HL-60 (cell line): ENCODE results near the gene TGFBR3.
A peak's percentile ranks its signal among the peaks of the same experiment; 100 is the strongest.

Experiments
- DNase-seq, 2 experiments: peaks; one replicate each; pipeline ENCODE4 v3.0.0-alpha.2; 2010 to 2020; ENCODE audit warnings: low read depth in 1 of 2, low spot score in 1 of 2
- H3K27ac ChIP-seq: fragments of 250-450 bp; sonication (Bioruptor Pico); replicated peaks from 2 replicates; pipeline ENCODE4 v1.5.1; 2020; ENCODE audit warnings: mild to moderate bottlenecking, moderate library complexity
- H3K27me3 ChIP-seq: fragments of 250-450 bp; sonication (Bioruptor Pico); 2 replicates; pipeline ENCODE4 v1.5.1; 2021; ENCODE audit warnings: mild to moderate bottlenecking, moderate library complexity; ENCODE audit not compliant: insufficient read depth, poor library complexity, severe bottlenecking
- H3K4me3 ChIP-seq: replicated peaks from 2 replicates; pipeline ENCODE4 v1.5.1; 2011; ENCODE audit warnings: mild to moderate bottlenecking, control low read depth, low read length; ENCODE audit not compliant: insufficient read depth
- GABPA ChIP-seq: IDR thresholded peaks from 2 replicates; pipeline ENCODE4 v1.6.1; 2012; ENCODE audit warnings: low read depth
- POLR2AphosphoS5 ChIP-seq: IDR thresholded peaks from 2 replicates; pipeline ENCODE4 v1.6.1; 2012; ENCODE audit warnings: low read depth
- REST ChIP-seq: IDR thresholded peaks from 2 replicates; pipeline ENCODE4 v1.6.1; 2012; ENCODE audit warnings: low read depth; ENCODE audit not compliant: insufficient replicate concordance
- SPI1 ChIP-seq: IDR thresholded peaks from 2 replicates; pipeline ENCODE4 v1.6.1; 2012; ENCODE audit warnings: low read depth, mild to moderate bottlenecking, borderline replicate concordance
- TF ChIP-seq, protein P1 (sequence below): IDR thresholded peaks from one replicate; pipeline ENCODE4 v1.5.1; 2011; ENCODE audit warnings: low read length, control low read depth, inconsistent platforms; ENCODE audit not compliant: insufficient read depth

The TGFBR3 gene

DNA sequence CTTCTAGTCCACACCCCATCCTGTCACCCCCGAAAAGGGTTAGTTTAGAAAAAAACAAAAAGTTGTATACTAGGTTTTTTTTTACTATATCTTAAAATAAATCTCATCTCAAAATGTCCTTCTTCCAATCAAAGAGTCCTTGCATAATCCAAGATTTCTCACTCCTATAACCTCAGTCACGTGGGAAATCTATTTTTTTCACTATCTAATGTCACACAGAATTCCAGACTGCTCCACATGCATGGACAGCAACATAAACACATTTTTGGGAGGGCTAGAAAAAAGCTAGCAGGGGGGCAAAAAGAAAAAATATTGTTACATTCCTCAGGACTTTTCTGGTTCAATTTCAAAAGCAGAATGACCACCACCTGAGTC is 39.3 kb downstream of the TGFBR3 start:
- Histone ChIP-seq H3K27me3 (no peaks in the 10 kb centered on the region), H3K27ac (no peak overlapping the region), H3K4me3 (no peak overlapping the region)
- no peak for DNase-seq
- no peak for TF ChIP-seq POLR2AphosphoS5
- TF ChIP-seq GABPA: no peak
- no peak for TF ChIP-seq SPI1
- TF ChIP-seq, protein P1, sequence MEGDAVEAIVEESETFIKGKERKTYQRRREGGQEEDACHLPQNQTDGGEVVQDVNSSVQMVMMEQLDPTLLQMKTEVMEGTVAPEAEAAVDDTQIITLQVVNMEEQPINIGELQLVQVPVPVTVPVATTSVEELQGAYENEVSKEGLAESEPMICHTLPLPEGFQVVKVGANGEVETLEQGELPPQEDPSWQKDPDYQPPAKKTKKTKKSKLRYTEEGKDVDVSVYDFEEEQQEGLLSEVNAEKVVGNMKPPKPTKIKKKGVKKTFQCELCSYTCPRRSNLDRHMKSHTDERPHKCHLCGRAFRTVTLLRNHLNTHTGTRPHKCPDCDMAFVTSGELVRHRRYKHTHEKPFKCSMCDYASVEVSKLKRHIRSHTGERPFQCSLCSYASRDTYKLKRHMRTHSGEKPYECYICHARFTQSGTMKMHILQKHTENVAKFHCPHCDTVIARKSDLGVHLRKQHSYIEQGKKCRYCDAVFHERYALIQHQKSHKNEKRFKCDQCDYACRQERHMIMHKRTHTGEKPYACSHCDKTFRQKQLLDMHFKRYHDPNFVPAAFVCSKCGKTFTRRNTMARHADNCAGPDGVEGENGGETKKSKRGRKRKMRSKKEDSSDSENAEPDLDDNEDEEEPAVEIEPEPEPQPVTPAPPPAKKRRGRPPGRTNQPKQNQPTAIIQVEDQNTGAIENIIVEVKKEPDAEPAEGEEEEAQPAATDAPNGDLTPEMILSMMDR: no peak
- no peak for TF ChIP-seq REST

DNA sequence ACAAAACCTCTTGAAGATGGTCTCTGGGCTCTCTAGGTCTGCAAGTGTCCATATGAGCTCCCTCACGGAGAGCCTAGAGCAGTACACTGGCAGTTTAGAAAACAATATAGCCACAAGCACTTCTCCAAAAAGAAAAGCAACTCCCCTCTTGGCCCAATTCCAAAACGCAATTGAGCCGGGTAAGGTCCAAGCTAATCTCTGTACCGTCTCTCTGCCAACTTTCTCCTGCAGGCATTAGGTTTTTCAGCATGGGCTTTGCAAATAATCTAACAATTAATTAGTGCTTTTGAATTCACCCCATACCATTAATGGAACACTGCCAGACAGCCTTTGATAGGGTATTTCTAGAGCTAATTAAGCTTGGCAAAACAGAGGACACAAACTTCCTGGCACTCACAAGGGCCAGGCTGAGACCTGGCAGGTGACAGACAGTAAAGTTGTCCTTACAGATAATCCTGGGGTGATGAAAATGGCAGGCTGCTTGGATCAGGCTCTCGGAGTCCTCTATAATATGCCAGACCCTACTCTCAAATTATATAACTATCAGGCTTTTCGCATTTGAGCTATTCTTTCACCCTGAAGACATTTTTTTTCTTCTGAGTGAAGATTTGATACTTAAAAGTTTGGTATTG is 39.8 kb downstream of the TGFBR3 start:
- peak in 1 of 2 experiments; percentile 49 for DNase-seq
- Histone ChIP-seq H3K4me3 (no peak overlapping the region), H3K27me3 (no peaks in the 10 kb centered on the region), H3K27ac (no peak overlapping the region)
- TF ChIP-seq SPI1 (peak; percentile 70), POLR2AphosphoS5 (no peak)

DNA sequence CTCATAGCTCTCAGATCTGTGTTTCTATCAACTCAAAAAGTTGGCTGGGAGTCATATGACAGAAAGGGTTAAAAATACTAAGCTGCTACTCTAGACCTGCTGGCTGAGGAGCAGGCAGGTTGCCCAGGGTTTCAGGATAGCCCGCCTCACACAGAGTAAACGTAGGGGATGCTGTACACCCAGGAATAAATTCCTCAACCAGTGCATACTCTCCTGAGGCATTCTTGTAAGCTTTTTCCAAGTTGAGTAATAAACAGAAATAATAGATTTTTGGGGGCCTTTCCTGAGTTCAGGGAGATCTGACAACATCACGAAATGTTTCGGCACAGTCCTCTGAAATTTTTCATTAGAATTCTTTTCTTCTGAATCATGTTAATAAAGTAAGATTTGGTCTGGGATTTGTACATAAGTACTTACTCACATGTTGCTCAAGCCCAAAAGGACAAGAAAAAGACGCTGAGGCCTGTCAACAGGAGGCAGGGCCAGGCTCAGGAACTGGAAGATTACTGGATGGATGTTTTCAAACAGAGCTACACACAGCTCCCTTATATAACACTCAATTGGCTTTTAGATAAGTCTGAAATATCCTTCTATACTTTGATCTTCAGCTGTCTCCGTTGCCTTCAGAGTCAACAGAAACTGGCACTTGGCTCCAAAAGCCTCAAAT is 41.0 kb downstream of the TGFBR3 start:
- Histone ChIP-seq H3K27ac (no peak overlapping the region), H3K4me3 (no peak overlapping the region), H3K27me3 (no peaks in the 10 kb centered on the region)
- TF ChIP-seq POLR2AphosphoS5 (no peak), SPI1 (no peak), GABPA (no peak), REST (no peak)
- TF ChIP-seq, protein P1: no peak
- no peak for DNase-seq

DNA sequence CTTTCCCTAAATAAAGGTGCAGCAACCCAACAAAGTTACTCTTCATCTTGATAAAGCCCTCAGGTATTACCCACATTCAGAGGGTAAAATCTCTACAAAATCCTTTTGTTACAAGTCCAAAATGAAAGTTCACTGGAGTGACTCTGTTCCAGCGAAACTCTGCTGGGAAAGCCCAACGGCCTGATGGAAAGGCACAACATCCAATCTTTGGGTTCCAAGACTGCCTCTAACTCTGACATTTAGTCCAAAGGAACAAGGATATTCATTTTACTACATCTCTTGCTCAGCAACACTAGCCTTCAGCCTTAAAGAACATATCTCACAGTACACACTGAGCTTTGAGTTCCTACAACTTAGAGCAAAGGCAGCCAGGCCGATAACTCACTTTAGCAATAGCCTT is 42.1 kb downstream of the TGFBR3 start:
- TF ChIP-seq POLR2AphosphoS5 (no peak), SPI1 (no peak), REST (no peak), GABPA (no peak)
- TF ChIP-seq, protein P1: no peak
- H3K4me3 ChIP-seq: no peak overlapping the region
- no peak overlapping the region for H3K27ac ChIP-seq
- H3K27me3 ChIP-seq: no peaks in the 10 kb centered on the region
- no peak for DNase-seq
